ENCODE results near the gene GRAMD1B. TPM values are rescaled to one million over a fixed set of nuclear protein-coding genes. Genes with fewer than 3 reads are reported as not detected.

The GRAMD1B gene
- total and polyA plus RNA-seq, 8 donors, result 1.1 to 4.8 (median 2.2) TPM

- DNase-seq (no peak), FAIRE-seq (no peak), ATAC-seq (no peak)
- TF ChIP-seq, protein P1, sequence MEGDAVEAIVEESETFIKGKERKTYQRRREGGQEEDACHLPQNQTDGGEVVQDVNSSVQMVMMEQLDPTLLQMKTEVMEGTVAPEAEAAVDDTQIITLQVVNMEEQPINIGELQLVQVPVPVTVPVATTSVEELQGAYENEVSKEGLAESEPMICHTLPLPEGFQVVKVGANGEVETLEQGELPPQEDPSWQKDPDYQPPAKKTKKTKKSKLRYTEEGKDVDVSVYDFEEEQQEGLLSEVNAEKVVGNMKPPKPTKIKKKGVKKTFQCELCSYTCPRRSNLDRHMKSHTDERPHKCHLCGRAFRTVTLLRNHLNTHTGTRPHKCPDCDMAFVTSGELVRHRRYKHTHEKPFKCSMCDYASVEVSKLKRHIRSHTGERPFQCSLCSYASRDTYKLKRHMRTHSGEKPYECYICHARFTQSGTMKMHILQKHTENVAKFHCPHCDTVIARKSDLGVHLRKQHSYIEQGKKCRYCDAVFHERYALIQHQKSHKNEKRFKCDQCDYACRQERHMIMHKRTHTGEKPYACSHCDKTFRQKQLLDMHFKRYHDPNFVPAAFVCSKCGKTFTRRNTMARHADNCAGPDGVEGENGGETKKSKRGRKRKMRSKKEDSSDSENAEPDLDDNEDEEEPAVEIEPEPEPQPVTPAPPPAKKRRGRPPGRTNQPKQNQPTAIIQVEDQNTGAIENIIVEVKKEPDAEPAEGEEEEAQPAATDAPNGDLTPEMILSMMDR (IDR thresholded peaks at IDR 0.05), result no peak
- H3K4me3 ChIP-seq, result no peak overlapping the region
- no peak overlapping the region for H3K27ac ChIP-seq
- peaks cover 0 to 11% (median 0%) of the 10 kb centered on the region in 4 donors for H3K27me3 ChIP-seq
- H3K4me1 ChIP-seq, result no peaks in the 10 kb centered on the region
- H3K36me3 ChIP-seq, result no peaks in the 10 kb centered on the region
- intact Hi-C loops (cut with DNase I), result no loop called here
- no peaks in the 10 kb centered on the region for H3K9me3 ChIP-seq
- WGBS, 2 donors, result 72 to 80% methylated on average over 4 of the region's 4 CpGs
Observed at GRCh38 chr11:123419731-123420452, 10.2 kb upstream of the GRAMD1B start.

- WGBS, 2 donors, result 17 to 27% methylated on average over 1 of the region's 1 CpG
- ATAC-seq, result no peak
- H3K27ac ChIP-seq, result no peak overlapping the region
- intact Hi-C loops (cut with DNase I), result no loop called here
- TF ChIP-seq, protein P1 (IDR thresholded peaks at IDR 0.05), result no peak
- FAIRE-seq, result no peak
- H3K9me3 ChIP-seq, result no peaks in the 10 kb centered on the region
- H3K36me3 ChIP-seq, result no peaks in the 10 kb centered on the region
- no peak overlapping the region for H3K4me3 ChIP-seq
- no peak for DNase-seq
- peaks cover 0 to 11% (median 0%) of the 10 kb centered on the region in 4 donors for H3K27me3 ChIP-seq
- H3K4me1 ChIP-seq, result no peaks in the 10 kb centered on the region
Observed at GRCh38 chr11:123421589-123421988, 8.5 kb upstream of the GRAMD1B start.

DNA sequence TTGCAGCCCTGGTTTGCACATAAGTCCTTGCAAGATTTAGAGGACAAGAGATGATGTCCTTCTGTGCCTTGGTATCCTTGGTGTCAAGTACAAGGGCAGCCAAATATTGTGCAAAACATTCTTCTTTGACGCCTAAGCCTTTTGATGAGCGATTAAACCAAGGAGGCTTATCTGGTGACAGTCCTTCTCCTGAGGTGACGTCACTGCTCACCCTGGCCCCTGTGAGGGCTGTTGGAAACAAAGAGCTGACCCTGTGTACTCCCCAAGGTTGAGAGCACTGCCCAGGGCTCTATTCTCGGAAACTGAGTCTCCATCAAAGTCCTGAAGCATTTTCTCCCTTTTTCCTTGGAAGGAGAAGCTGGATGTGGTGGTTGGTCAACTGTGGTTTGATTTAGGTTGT, 4.7 kb upstream of the GRAMD1B start:
- DNase-seq (no peak), FAIRE-seq (no peak), ATAC-seq (no peak)
- Histone ChIP-seq H3K9me3 (no peaks in the 10 kb centered on the region), H3K27me3 (peaks cover 0 to 14% (median 0%) of the 10 kb centered on the region in 4 donors), H3K4me3 (no peak overlapping the region), H3K27ac (no peak overlapping the region), H3K36me3 (no peaks in the 10 kb centered on the region), H3K4me1 (no peaks in the 10 kb centered on the region)
- TF ChIP-seq, protein P1 (IDR thresholded peaks at IDR 0.05), result no peak
- intact Hi-C loops (cut with DNase I), result no loop called here
- 40 to 50% methylated on average over 4 of the region's 4 CpGs for WGBS, 2 donors

DNA sequence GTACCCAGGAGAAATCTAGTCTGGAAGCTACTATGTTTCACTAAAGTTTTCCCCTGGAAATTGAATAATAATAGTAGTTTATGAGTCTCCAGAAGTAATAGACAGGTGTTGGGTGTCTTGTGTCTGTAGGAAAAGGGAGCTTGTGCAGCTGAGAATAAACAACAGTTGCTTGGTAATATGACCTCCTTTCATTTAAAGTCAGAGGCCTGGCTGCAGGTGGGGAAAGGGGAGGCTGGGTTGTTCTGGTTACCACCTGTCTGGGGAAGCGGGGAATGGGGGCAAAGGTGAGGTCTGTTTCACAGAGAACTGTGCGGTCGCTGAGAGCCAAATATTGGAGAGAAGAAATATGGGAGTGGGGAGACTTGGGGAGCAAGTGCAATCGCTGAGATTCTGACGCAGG, 3.3 kb upstream of the GRAMD1B start:
- FAIRE-seq (no peak), ATAC-seq (no peak), DNase-seq (no peak)
- Histone ChIP-seq H3K27me3 (peaks cover 0 to 18% (median 0%) of the 10 kb centered on the region in 4 donors), H3K4me1 (peaks cover 0 to 5% (median 0%) of the 10 kb centered on the region in 3 donors), H3K36me3 (no peaks in the 10 kb centered on the region), H3K4me3 (no peak overlapping the region), H3K27ac (no peak overlapping the region), H3K9me3 (no peaks in the 10 kb centered on the region)
- intact Hi-C loops (cut with DNase I), result no loop called here
- 80 to 85% methylated on average over 5 of the region's 5 CpGs for WGBS, 2 donors
- TF ChIP-seq, protein P1 (IDR thresholded peaks at IDR 0.05), result no peak

DNA sequence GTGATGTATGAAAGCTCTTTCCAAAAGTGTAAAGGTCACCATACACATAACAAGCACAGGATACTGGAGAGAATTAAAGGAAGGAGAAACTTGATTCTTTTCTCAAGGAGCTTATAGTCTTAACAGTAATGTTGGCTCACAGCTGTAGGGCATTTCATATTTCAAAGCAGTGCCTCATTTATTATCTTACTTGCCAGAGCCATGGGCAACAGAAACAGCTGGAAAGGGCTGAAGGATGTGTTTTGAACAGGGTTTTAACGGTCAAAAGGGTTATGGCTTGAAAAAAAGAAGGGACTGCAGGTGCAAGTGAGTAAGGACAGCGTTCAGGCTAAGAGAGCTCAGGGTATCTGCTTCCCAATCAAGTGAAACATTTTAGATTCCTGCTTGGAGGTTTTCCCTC, 2.7 kb upstream of the GRAMD1B start:
- H3K27ac ChIP-seq, result no peak overlapping the region
- no peaks in the 10 kb centered on the region for H3K36me3 ChIP-seq
- DNase-seq, result no peak
- FAIRE-seq, result no peak
- no peak overlapping the region for H3K4me3 ChIP-seq
- peaks cover 0 to 24% (median 0%) of the 10 kb centered on the region in 4 donors for H3K27me3 ChIP-seq
- no peak for ATAC-seq
- intact Hi-C loops (cut with DNase I), result no loop called here
- TF ChIP-seq, protein P1 (IDR thresholded peaks at IDR 0.05), result no peak
- peaks cover 0 to 5% (median 0%) of the 10 kb centered on the region in 3 donors for H3K4me1 ChIP-seq
- WGBS, 2 donors, result 46 to 56% methylated on average over 2 of the region's 2 CpGs
- no peaks in the 10 kb centered on the region for H3K9me3 ChIP-seq
